Motor neuron (in vitro differentiated cells): ENCODE data around the gene NUDT10. TPM values are rescaled to one million over a fixed set of nuclear protein-coding genes. Genes with fewer than 3 reads are reported as not detected.
A peak's percentile ranks its signal among the peaks of the same experiment; 100 is the strongest.
"Not testable (repeated sequence)": the region's sequence is repeated elsewhere in the genome, so short reads cannot be mapped to it uniquely, and the experiment has no call there.

Experiments used
- ATAC-seq, 8 experiments: fragments of 200-7000 bp; cut with Tn5 transposase; replicated peaks in 6 of 8; 2 replicates each; pipeline ENCODE4 v1.8.0; 2021; ENCODE audit warnings: mild to moderate bottlenecking in 8 of 8, moderate library complexity in 8 of 8
- H3K27ac ChIP-seq, 2 donors: fragments of 250-450 bp; sonication (Bioruptor Pico); 2 replicates each; pipeline ENCODE4 v1.9.0; 2021; ENCODE audit warnings: antibody characterized with exemption in 2 of 2, mild to moderate bottlenecking in 2 of 2, moderate library complexity in 1 of 2
- H3K4me1 ChIP-seq, 2 donors: fragments of 250-450 bp; sonication (Bioruptor Pico); replicated peaks in 1 of 2; 2 replicates each; pipeline ENCODE4 v1.6.1; 2021; ENCODE audit warnings: antibody characterized with exemption in 2 of 2, mild to moderate bottlenecking in 2 of 2, moderate library complexity in 1 of 2
- H3K4me3 ChIP-seq, 5 donors: fragments of 250-450 bp; sonication (Bioruptor Pico); 2 replicates each; pipeline ENCODE4 v1.9.0; 2021; ENCODE audit warnings: antibody characterized with exemption in 5 of 5, mild to moderate bottlenecking in 5 of 5, moderate library complexity in 4 of 5
- WGBS, 10 experiments: fragments of 450-650 bp; shearing (Covaris generic); methylation state at CpG; one replicate each; pipeline ENCODE4 v1.0.0; 2022; 5-methylcytosine and 5-hydroxymethylcytosine counted together
- in situ Hi-C, 9 experiments: fragments of 400-800 bp; cut with MboI; loops; one replicate each; pipeline ENCODE4 v1.15.0; 2021; ENCODE audit warnings: low sequenced_read_pairs in 9 of 9, low pct_unique_long_range_greater_than_20kb in 2 of 9; ENCODE audit not compliant: unreplicated experiment in 9 of 9
- total RNA-seq, 8 experiments: library from RNA; unstranded; fragments of 300-600 nt; gene quantifications; 2 replicates each; pipeline versions ENCODE4 v1.2.3 to v1.2.4, GENCODE V29; 2022

NUDT10 gene
- 10 to 100 TPM in 5 of 8 experiments, 1 to 10 TPM in 2, not detected in 1; 4.5 to 25.2 (median 20.2) TPM for total RNA-seq

DNA sequence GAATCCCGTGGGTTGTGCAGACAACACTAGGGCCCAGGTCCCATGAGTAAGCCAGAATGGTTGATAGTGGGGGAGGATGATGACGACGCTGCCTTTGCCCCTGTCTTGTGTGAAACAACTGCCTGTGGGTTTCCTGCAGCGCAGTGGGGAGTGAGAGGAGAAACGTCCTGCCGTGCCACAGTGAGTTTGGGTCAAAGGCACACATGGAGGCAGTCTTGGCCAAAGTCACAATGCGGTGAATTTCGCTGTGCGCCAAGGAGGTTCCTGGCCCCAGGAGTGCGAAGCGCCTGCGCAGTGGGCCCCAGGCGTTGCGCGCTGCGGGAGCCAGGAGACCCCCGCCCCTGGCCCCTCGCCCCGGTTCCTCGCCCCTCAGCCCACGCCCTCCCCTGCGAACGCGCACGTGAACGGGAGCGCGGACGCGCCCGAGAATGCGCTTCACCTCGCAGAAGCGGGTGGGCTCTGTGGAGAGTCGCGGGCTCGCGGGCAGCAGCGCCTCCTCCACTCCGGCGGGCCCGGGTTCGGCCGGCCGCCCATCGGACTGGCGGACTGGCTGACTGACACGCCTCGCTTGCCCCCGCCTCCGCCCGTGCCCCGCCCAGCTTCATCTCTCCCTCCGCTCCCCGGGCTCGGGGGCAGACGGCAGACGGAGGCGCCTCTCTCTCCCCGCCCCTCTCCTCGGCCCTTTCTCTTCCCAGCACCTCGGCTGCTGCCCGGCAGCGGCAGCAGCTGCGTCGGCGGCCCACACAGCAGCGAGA, at the start of gene NUDT10:
NUDT10 (plus strand) TSS at position 635 of the 755 bp plus-strand sequence. CDS start 144 bp downstream, outside the sequence.
- peaks cover 0 to 4% of the 10 kb centered on the region in 2 donors for H3K4me1 ChIP-seq
- H3K27ac ChIP-seq: peak within 1 kb of the TSS; percentile 54 to 59
- in situ Hi-C loops: no loop called here
- ATAC-seq: peak; percentile 81 to 95 (median 94)
- WGBS, 10 experiments: 35% methylated on average over 4 of the region's 68 CpGs; no CpG with 5 or more reads in 9 of the 10 experiments
- peak within 1 kb of the TSS; percentile 56 to 74 (median 63) for H3K4me3 ChIP-seq

DNA sequence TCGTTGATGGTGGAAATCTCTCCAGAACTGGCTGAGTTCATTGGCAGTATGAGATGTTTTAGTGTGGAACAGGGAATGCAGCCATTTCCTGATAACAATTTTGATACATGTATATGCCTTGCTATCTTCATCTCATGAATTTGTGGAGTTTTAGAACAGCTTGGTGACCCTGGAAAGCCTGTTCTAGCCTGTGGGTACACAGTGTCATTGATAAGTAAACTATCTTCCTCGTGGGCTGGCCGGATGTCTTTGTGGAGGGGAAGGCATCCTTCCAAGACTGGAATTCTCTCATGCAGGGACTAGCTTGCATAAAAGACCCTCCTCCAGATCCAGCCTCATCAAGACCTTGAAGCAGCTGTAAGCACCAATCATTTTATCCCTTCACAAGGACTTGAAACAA, 40.2 kb upstream of the NUDT10 start:
- no peak for ATAC-seq
- no peaks in the 10 kb centered on the region for H3K4me1 ChIP-seq
- no peak overlapping the region for H3K4me3 ChIP-seq
- in situ Hi-C loops: no loop called here
- WGBS, 10 experiments: 0 to 100% (median 19%) methylated on average over 1 to 3 of the region's 3 CpGs; no CpG with 5 or more reads in 4 of the 10 experiments
- no peak overlapping the region for H3K27ac ChIP-seq

DNA sequence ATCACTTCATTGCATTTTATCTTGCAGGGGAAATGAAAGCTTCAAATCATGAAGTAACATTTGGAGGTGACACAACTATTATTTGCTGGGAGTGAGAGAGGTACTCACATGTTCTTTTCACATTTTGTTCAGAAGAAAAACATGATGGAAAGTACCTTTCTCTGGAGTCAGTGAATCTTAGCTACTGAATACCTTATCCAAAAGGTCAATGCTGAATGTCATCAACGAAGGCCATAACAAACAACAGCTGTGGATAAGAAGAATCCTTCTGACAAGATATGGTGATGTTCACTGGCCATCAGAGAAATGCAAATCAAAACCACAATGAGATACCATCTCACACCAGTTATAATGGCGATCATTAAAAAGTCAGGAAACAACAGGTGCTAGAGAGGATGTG, 36.5 kb upstream of the NUDT10 start:
- in situ Hi-C loops: no loop called here
- no peak for ATAC-seq
- Histone ChIP-seq H3K4me1 (no peaks in the 10 kb centered on the region), H3K4me3 (no peak overlapping the region), H3K27ac (no peak overlapping the region)
- WGBS, 10 experiments: 17% methylated on average over 2 of the region's 2 CpGs; no CpG with 5 or more reads in 9 of the 10 experiments

DNA sequence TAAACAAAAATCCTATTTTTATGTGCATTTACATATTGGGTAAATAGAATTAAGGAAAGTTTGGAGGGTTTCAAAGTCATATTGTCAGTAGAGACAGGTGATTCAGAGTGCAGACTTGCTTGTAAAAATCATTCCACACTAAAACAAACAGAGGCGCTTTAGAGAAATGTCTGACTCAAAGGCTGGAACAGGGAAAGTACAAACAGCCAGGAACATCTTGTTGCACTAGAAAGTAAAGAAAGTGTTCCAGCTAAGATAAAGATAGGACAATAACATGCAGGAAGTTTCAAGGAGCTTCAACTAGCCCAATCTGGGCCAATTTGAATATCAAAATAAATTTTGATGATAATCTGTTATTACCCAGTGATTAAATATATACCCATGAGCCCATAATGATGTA, 16.4 kb upstream of the NUDT10 start:
- WGBS, 10 experiments: 83 to 100% methylated on average over 1 of the region's 1 CpG; no CpG with 5 or more reads in 8 of the 10 experiments
- no peak for ATAC-seq
- no peak overlapping the region for H3K4me3 ChIP-seq

DNA sequence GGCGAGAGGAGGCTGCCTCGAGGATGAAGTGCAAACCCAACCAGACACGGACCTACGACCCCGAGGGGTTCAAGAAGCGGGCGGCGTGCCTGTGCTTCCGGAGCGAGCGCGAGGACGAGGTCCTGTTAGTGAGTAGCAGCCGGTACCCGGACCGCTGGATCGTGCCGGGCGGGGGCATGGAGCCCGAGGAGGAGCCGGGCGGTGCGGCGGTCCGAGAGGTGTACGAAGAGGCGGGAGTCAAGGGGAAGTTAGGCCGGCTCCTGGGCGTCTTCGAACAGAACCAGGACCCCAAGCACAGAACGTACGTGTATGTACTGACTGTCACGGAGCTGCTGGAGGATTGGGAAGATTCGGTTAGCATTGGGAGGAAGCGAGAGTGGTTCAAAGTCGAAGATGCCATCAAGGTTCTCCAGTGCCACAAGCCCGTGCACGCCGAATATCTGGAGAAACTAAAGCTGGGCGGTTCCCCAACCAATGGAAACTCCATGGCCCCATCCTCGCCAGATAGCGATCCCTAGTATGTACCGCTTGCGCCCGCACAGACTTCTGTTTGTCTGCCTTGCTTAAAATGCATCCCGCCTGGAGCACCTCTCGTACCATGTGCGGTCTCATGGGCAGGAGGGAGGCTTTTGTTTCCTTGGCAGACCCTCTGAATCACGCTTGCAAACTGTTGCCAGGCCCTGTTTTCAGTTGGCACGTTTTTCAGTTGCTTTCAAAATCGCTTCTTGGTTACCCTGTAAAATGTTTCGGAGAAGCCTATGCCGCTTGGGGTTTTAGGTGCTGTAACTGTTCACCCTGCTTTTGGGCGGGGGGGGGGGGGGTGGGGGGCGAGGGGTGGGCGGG, 542 bp downstream of the NUDT10 start:
- Histone ChIP-seq H3K27ac (peak overlapping the region; percentile 54 to 59), H3K4me3 (peak overlapping the region; percentile 56 to 74 (median 63))
- peak in 7 of 8 experiments; percentile 43 to 56 (median 50) for ATAC-seq
- H3K4me1 ChIP-seq, in situ Hi-C loops: not testable (repeated sequence)
- no CpG with 5 or more reads among the region's 56 CpGs for WGBS, 10 experiments

More for the DNA sequence above, 16.4 kb upstream of the NUDT10 start:
- Histone ChIP-seq H3K4me1 (no peaks in the 10 kb centered on the region), H3K27ac (no peak overlapping the region)
- in situ Hi-C loops: no loop called here

DNA sequence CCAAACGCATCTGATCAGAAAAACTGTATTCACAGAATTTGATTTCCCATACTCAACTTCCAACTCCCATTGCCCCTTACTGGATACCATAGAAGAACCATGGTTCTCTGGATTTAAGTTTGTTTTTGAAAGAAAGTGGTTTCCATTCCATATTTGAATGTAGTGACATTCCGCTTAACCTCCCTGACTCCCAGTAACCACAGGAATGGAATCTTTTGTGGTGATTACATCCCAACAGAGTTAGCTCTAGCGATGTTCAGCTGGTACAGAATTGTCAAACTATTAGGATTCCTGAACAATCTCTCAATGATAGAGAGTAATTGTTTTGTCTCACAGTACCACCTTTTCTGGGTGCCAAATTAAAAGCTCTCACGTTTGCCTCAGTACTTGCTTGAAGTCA, 1.7 kb downstream of the NUDT10 start:
- ATAC-seq: no peak
- 0 to 43% (median 33%) methylated on average over 1 to 4 of the region's 4 CpGs; no CpG with 5 or more reads in 6 of the 10 experiments for WGBS, 10 experiments
- H3K4me1 ChIP-seq: peaks cover 0 to 4% of the 10 kb centered on the region in 2 donors
- H3K4me3 ChIP-seq: peak overlapping the region; percentile 56 to 74 (median 63)
- in situ Hi-C loops: no loop called here
- H3K27ac ChIP-seq: no peak overlapping the region

DNA sequence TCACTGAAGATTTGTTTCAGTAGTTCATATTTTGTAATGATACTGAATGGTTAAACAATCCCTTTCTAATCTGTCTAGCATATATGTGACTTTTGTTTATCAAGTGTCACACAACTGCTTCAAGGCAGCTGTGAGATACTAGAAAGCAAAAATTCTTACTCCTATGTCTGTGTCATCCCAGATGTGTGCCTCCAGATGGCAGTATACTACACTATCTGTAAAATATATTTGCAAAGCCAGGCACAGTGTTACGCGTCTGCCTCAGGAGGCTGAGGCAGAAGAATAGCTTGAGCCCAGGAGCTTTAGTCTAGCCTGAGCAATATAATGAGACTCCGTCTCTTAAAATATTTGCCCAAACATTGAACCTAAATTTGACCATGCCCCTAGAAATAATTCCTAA, 4.0 kb downstream of the NUDT10 start:
- ATAC-seq: peak; percentile 22 to 46 (median 28)
- 10 to 20% (median 17%) methylated on average over 1 to 2 of the region's 3 CpGs; no CpG with 5 or more reads in 7 of the 10 experiments for WGBS, 10 experiments
- in situ Hi-C loops: no loop called here
- H3K4me1 ChIP-seq: peaks cover 0 to 4% of the 10 kb centered on the region in 2 donors
- peak overlapping the region; percentile 13 to 21 (median 18) for H3K4me3 ChIP-seq
- H3K27ac ChIP-seq: no peak overlapping the region

DNA sequence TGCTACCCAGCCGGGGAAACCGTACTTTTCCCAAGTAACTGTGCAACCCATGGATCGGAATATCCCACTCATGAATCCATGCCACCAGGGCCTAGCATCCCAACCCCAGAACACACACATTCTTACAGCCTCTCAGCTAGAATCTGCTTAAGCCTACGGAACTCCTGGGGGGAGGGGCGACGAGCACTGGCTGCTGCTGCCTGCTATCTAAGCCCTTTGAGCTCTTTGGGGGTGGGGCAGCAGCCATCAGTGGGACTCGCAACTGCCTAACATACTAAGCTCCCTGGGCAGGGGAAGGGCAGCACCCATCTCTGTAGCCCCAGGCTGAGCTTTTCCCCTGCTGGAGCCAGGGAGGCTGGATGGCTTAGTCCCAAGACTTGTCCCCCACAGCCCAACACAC, 28.6 kb downstream of the NUDT10 start:
- no peaks in the 10 kb centered on the region for H3K4me1 ChIP-seq
- in situ Hi-C loops: no loop called here
- no peak overlapping the region for H3K4me3 ChIP-seq
- 94 to 100% methylated on average over 1 to 2 of the region's 7 CpGs; no CpG with 5 or more reads in 8 of the 10 experiments for WGBS, 10 experiments
- no peak overlapping the region for H3K27ac ChIP-seq
- ATAC-seq: no peak

DNA sequence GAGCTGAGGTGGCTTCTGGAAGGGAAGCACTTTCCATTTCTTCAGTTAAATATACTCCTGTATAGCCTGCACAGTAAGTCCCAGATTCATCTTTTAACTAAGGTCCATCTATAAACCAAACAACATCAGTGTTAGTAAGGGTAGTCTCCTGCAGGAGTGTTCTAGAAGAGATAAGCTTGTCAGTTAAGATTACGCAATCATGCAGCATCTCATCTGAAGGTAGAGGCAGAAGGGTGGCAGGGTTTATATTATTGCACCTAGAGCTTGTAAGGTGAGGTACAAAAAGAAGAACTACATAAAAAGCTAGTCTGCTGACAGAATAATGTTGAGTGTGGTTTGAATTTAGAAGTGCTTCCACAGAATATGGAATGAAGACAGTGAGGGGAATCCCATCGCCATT, 44.0 kb downstream of the NUDT10 start:
- 0 to 60% (median 37%) methylated on average over 2 of the region's 2 CpGs; no CpG with 5 or more reads in 7 of the 10 experiments for WGBS, 10 experiments
- in situ Hi-C loops: no loop called here

More for the DNA sequence above, 44.0 kb downstream of the NUDT10 start:
- Histone ChIP-seq H3K27ac (no peak overlapping the region), H3K4me1 (no peaks in the 10 kb centered on the region), H3K4me3 (no peak overlapping the region)
- ATAC-seq: no peak

Other genes with a start within 250 kb of the NUDT10 start
- gene NUDT11, start 163.8 kb downstream of the NUDT10 start, total RNA-seq: 10 to 100 TPM in 5 of 8 experiments, 1 to 10 TPM in 2, under 1 TPM in 1; 0.28 to 55.1 (median 31.7) TPM